HCT116 (cell line): ENCODE data around the gene TTLL10.

Experiments
- CTCF ChIP-seq, 3 experiments: fragments of 200-600 bp in 1 of 3; sonication (generic) in 1 of 3; IDR thresholded peaks in 2 of 3; conservative IDR thresholded peaks in 1 of 3; 2 replicates each; pipeline ENCODE4 v1.5.1; 2012 to 2017; ENCODE audit warnings: low read depth in 2 of 3, low read length in 2 of 3, antibody characterized with exemption in 1 of 3, borderline replicate concordance in 1 of 3, control low read depth in 1 of 3, mild to moderate bottlenecking in 1 of 3, mixed read lengths in 1 of 3, mixed run types in 1 of 3, moderate library complexity in 1 of 3; ENCODE audit not compliant: insufficient read depth in 1 of 3
- EZH2 ChIP-seq: fragments of 200-600 bp; sonication (generic); IDR thresholded peaks from 2 replicates; pipeline ENCODE4 v1.6.1; 2017; ENCODE audit warnings: antibody characterized with exemption, mixed run types
- EZH2phosphoT487 ChIP-seq: fragments of 200-600 bp; IDR thresholded peaks from 2 replicates; pipeline ENCODE4 v1.6.1; 2018; ENCODE audit warnings: antibody characterized with exemption, borderline replicate concordance
- MAX ChIP-seq: IDR thresholded peaks from 2 replicates; pipeline ENCODE4 v1.6.1; 2012
- POLR2A ChIP-seq: IDR thresholded peaks from 2 replicates; pipeline ENCODE4 v1.7.0; 2011; ENCODE audit warnings: borderline replicate concordance; ENCODE audit not compliant: insufficient read depth, insufficient read length; ENCODE audit errors: extremely low read depth
- RAD21 ChIP-seq: IDR thresholded peaks from 2 replicates; pipeline ENCODE4 v1.6.1; 2012; ENCODE audit warnings: low read depth, mild to moderate bottlenecking
- YY1 ChIP-seq: IDR thresholded peaks from 2 replicates; pipeline ENCODE4 v1.6.1; 2011; ENCODE audit warnings: low read length, low read depth, moderate library complexity, mild to moderate bottlenecking; ENCODE audit not compliant: insufficient replicate concordance; ENCODE audit errors: extremely low read depth

GRCh38 chr1:1143636-1144035 lies 30.0 kb upstream of the TTLL10 start:
- TF ChIP-seq MAX (no peak), YY1 (no peak), EZH2 (no peak), CTCF (IDR thresholded peaks at IDR 0.05 in 2 of 3, conservative IDR thresholded peaks at IDR 0.05 in 1 of 3; ENCODE audit: borderline replicate concordance in 1 of 3, insufficient read depth in 1 of 3, low read depth in 2 of 3, low read length in 2 of 3) (no peak), POLR2A (no peak), RAD21 (no peak), EZH2phosphoT487 (no peak)
